CD8-positive, alpha-beta memory T cell (primary cell): ENCODE measurements around the gene SGSH. TPM values are rescaled to one million over a fixed set of nuclear protein-coding genes. Genes with fewer than 3 reads are reported as not detected.
A peak's percentile ranks its signal among the peaks of the same experiment; 100 is the strongest.

ENCODE experiments used
- CTCF ChIA-PET: fragments of 350-600 bp; sonication (Branson Sonifier 250); formaldehyde crosslinking; loops from one replicate; lab custom pipeline; 2021; ENCODE audit warnings: antibody characterized with exemption; lab: Charles Lee
- POLR2A ChIA-PET: fragments of 350-600 bp; sonication (Branson Sonifier 250); formaldehyde crosslinking; loops from one replicate; lab custom pipeline; 2021; ENCODE audit warnings: antibody characterized with exemption; lab: Charles Lee
- DNase-seq, 5 donors: peaks; one replicate each; pipeline versions ENCODE4 v3.0.0 to v3.0.0-alpha.2; 2020 to 2022; ENCODE audit warnings: mixed read lengths in 1 of 5
- H3K27ac ChIP-seq: one replicate; pipeline ENCODE4 v1.7.0; 2013; ENCODE audit warnings: low read depth, mild to moderate bottlenecking, low read length, moderate library complexity
- H3K27me3 ChIP-seq: 2 replicates; pipeline ENCODE4 v1.7.0; 2013; ENCODE audit warnings: low read length, mild to moderate bottlenecking; ENCODE audit not compliant: insufficient read depth, poor library complexity, severe bottlenecking
- H3K36me3 ChIP-seq: 2 replicates; pipeline ENCODE4 v1.7.0; 2013; ENCODE audit warnings: mild to moderate bottlenecking, low read length, moderate library complexity; ENCODE audit not compliant: insufficient read depth
- H3K4me1 ChIP-seq: 2 replicates; pipeline ENCODE4 v1.7.0; 2013; ENCODE audit warnings: mild to moderate bottlenecking, low read length, moderate library complexity; ENCODE audit not compliant: insufficient read depth
- H3K4me3 ChIP-seq: 2 replicates; pipeline ENCODE4 v1.7.0; 2013; ENCODE audit warnings: mild to moderate bottlenecking, low read length
- H3K9me3 ChIP-seq: 2 replicates; pipeline ENCODE4 v1.7.0; 2013; ENCODE audit warnings: mild to moderate bottlenecking, low read length
- H3K27ac Mint-ChIP-seq, 8 donors: one replicate each; pipeline ENCODE4 v1.8.0; 2020 to 2021; ENCODE audit warnings: mixed read lengths in 8 of 8, mild to moderate bottlenecking in 6 of 8, inconsistent platforms in 3 of 8, moderate library complexity in 3 of 8
- H3K27me3 Mint-ChIP-seq, 2 donors: one replicate each; pipeline ENCODE4 v1.8.0; 2020 to 2021; ENCODE audit warnings: mixed read lengths in 2 of 2, mild to moderate bottlenecking in 1 of 2, moderate library complexity in 1 of 2
- H3K36me3 Mint-ChIP-seq, 3 donors: one replicate each; pipeline ENCODE4 v1.8.0; 2020 to 2021; ENCODE audit warnings: mixed read lengths in 3 of 3, inconsistent platforms in 1 of 3, mild to moderate bottlenecking in 1 of 3
- H3K4me1 Mint-ChIP-seq, 3 donors: one replicate each; pipeline ENCODE4 v1.8.0; 2020 to 2021; ENCODE audit warnings: mixed read lengths in 3 of 3, inconsistent platforms in 1 of 3, mild to moderate bottlenecking in 1 of 3
- H3K4me3 Mint-ChIP-seq, 7 donors: one replicate each; pipeline ENCODE4 v1.8.0; 2020 to 2021; ENCODE audit warnings: mixed read lengths in 7 of 7, mild to moderate bottlenecking in 6 of 7, moderate library complexity in 4 of 7, inconsistent platforms in 2 of 7
- H3K9me3 Mint-ChIP-seq, 5 donors: one replicate each; pipeline ENCODE4 v1.8.0; 2020 to 2022; ENCODE audit warnings: mixed read lengths in 5 of 5, mild to moderate bottlenecking in 3 of 5, moderate library complexity in 2 of 5, inconsistent platforms in 1 of 5
- polyA plus RNA-seq: library from polyadenylated mRNA; unstranded; fragments of 300-500 nt; fragmentation: Illumina TruSeq; gene quantifications from one replicate; pipeline ENCODE4 v1.2.3, GENCODE V29; 2021
- total RNA-seq, 2 experiments: library from RNA; stranded (reverse); gene quantifications; one replicate each; pipeline ENCODE4 v1.2.3, GENCODE V29; 2021

SGSH gene
- total and polyA plus RNA-seq, 3 experiments from 2014 or later, result 23.2 to 46.7 (median 27.2) TPM

DNA sequence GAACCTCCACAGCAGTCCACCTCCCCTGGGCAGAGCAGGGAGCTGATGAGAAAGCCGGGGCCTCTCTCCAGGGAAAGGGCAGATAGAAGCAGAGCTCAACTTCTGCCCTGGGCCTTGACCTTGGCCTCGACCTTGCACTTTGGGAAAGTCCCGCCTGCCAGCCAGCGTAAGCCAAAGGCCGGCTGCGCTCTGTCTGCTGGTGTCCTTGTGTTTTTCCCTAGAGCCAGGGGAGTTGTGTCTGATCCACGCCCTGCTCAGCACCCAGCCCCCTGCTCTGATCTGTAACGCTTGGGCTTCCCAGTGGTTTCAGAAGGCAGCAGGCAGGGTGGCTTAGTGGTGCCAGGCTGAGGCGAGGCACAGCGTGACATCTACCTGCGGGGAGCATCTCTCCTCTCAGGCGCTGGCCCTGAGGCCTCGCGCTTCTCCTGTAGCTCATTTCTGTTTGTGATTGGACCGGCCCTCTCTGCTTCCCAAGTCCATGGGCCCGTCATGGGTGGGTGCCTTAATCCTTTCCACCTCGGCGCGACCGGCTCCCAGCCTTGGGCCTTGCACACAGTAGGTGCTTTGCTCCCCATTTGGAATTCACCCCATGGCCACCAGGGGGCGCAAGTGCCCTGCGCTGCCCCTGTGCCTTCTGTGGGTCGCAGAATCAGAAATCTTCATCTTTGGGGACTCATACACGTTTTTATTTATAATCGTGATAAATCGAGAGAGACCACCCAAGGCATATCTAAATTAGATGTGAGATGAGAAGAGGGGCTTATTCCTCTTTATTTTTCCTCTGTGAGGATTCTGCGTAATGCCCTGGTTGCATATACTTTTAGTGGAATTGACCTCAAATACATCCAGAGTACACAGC is 24.2 kb downstream of the SGSH start:
- H3K9me3 ChIP-seq, result no peaks in the 10 kb centered on the region
- Mint-ChIP-seq H3K27me3 (peaks cover 8 to 9% of the 10 kb centered on the region in 2 donors), H3K36me3 (no peaks in the 10 kb centered on the region), H3K4me1 (peaks cover 0 to 2% (median 0%) of the 10 kb centered on the region in 3 donors), H3K27ac (peak overlapping the region in 2 of 8 donors; percentile 17 to 38), H3K4me3 (no peak overlapping the region), H3K9me3 (no peaks in the 10 kb centered on the region)
- no peak overlapping the region for H3K4me3 ChIP-seq
- ChIA-PET CTCF (interaction anchor here (0.6 to 2.8 kb wide), 27 partner anchors 10 to 199 kb away, joined by 3 to 22 read pairs (median 4); partner anchors contain the start of genes GAA, SGSH and SLC26A11), POLR2A (interaction anchor here (0.6 to 1.1 kb wide), 4 partner anchors 23 to 219 kb away, joined by 3 to 5 read pairs (median 3); no protein-coding TSS in a partner anchor)
- H3K27ac ChIP-seq, result no peak overlapping the region
- peak; percentile 44 to 75 (median 56) for DNase-seq
- H3K4me1 ChIP-seq, result no peaks in the 10 kb centered on the region
- no peaks in the 10 kb centered on the region for H3K36me3 ChIP-seq
- no peaks in the 10 kb centered on the region for H3K27me3 ChIP-seq

DNA sequence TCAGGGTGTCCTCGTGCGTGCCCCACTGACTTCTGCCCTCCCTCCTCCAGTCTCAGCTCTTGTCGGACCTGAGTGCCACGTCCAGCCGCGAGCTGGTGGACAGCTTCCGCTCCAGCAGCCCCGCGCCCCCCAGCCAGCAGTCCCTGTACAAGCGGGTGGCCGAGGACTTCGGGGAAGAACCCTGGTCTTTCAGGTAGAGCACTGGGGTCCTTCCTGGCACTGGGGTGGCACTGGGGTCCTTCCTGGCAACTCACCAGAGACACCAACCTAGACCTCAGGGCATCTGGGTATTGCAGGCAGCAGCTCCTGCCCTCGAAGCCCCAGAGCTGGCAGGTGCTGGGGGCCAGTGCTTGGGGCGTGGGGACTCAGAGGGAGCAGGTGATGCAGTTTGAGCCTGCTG is 25.0 kb downstream of the SGSH start:
- Mint-ChIP-seq H3K4me1 (peaks cover 0 to 2% (median 0%) of the 10 kb centered on the region in 3 donors), H3K36me3 (no peaks in the 10 kb centered on the region), H3K9me3 (no peaks in the 10 kb centered on the region), H3K27me3 (peaks cover 8 to 10% of the 10 kb centered on the region in 2 donors), H3K4me3 (no peak overlapping the region), H3K27ac (no peak overlapping the region)
- no peak for DNase-seq
- Histone ChIP-seq H3K4me3 (no peak overlapping the region), H3K4me1 (no peaks in the 10 kb centered on the region), H3K36me3 (no peaks in the 10 kb centered on the region), H3K27ac (no peak overlapping the region), H3K9me3 (no peaks in the 10 kb centered on the region), H3K27me3 (no peaks in the 10 kb centered on the region)
- ChIA-PET POLR2A (interaction anchor here (0.6 to 1.1 kb wide), 3 partner anchors 24 to 200 kb away, joined by 3 to 5 read pairs (median 3); no protein-coding TSS in a partner anchor), CTCF (interaction anchor here (0.7 to 2.8 kb wide), 18 partner anchors 10 to 190 kb away, joined by 3 to 22 read pairs (median 4); partner anchors contain the start of genes GAA and SGSH)

DNA sequence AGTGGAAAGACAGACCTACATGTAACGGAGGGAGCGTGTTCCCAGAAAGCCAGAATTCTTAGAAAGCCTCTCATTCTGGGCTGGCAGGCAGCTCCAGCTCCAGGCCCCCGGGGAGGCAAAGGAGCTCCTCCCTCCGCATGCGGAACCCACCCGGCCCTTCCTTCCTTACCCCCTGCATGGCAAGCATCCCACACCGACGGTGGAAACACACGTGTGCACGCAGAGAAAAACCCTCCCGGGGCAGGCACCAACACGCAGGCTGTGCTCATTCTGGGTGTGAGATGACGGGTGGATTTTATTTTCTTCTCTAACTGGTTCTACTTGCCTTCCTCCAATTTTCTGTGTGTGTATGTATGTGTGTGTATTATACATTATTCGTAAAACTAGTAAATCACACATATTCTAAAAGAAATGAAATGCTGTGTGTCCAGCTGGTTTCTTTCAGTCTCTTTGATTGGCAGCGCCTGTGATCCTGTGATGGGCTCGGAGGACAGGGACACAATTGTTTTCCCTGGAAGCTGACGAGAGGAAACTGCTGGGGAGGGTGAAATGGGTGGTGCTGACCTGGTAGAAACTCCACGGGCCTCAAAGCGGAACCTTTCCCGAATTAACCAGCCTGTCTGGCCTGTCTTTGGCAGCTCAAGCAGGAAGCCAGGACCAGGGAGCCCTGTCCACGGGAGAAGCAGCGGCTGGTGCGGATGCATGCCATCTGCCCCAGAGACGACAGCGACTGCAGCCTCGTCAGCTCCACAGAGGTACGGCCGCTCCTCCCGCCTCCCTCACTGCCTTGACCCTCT is 28.1 kb downstream of the SGSH start:
- CTCF ChIA-PET, result interaction anchor here (1.8 kb wide), 1 partner anchor 146 kb away, joined by 4 read pairs; no protein-coding TSS in a partner anchor
- H3K27ac Mint-ChIP-seq, result no peak overlapping the region
- peaks cover 0 to 2% (median 0%) of the 10 kb centered on the region in 3 donors for H3K4me1 Mint-ChIP-seq

DNA sequence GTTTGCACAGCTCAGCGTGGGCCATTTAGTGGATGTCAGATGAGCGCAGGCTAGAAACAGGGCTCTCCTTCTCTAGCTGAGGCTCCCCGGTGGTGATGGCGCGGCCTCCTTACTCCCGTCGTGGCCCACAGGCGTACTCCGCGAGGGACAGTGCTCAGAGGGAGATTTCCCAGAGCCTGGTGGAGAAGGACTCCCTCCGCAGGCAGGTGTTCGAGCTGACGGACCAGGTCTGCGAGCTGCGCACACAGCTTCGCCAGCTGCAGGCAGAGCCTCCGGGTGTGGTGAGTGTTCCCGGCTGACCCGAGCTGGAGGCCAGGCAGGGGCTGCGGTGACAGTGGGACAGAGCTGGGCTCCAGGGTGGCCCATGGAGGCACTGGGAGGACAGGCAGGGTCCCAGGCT is 28.9 kb downstream of the SGSH start:
- peaks cover 0 to 2% (median 0%) of the 10 kb centered on the region in 3 donors for H3K4me1 Mint-ChIP-seq
- H3K9me3 ChIP-seq, result no peaks in the 10 kb centered on the region
- no peaks in the 10 kb centered on the region for H3K9me3 Mint-ChIP-seq
- CTCF ChIA-PET, result interaction anchor here (1.8 kb wide), 1 partner anchor 147 kb away, joined by 4 read pairs; no protein-coding TSS in a partner anchor
- DNase-seq, result no peak
- no peak overlapping the region for H3K27ac Mint-ChIP-seq
- no peaks in the 10 kb centered on the region for H3K36me3 ChIP-seq
- no peak overlapping the region for H3K4me3 ChIP-seq
- POLR2A ChIA-PET, result no interaction called here
- no peaks in the 10 kb centered on the region for H3K27me3 ChIP-seq
- no peak overlapping the region for H3K27ac ChIP-seq
- H3K4me3 Mint-ChIP-seq, result no peak overlapping the region
- H3K27me3 Mint-ChIP-seq, result peaks cover 10 to 24% of the 10 kb centered on the region in 2 donors
- H3K36me3 Mint-ChIP-seq, result no peaks in the 10 kb centered on the region
- no peaks in the 10 kb centered on the region for H3K4me1 ChIP-seq

More for the DNA sequence above, 28.1 kb downstream of the SGSH start:
- Mint-ChIP-seq H3K36me3 (no peaks in the 10 kb centered on the region), H3K9me3 (no peaks in the 10 kb centered on the region), H3K27me3 (peaks cover 10 to 20% of the 10 kb centered on the region in 2 donors), H3K4me3 (no peak overlapping the region)
- H3K9me3 ChIP-seq, result no peaks in the 10 kb centered on the region
- no peaks in the 10 kb centered on the region for H3K36me3 ChIP-seq
- no peak for DNase-seq
- no peaks in the 10 kb centered on the region for H3K4me1 ChIP-seq
- H3K27me3 ChIP-seq, result no peaks in the 10 kb centered on the region
- H3K27ac ChIP-seq, result no peak overlapping the region
- no peak overlapping the region for H3K4me3 ChIP-seq
- POLR2A ChIA-PET, result no interaction called here

DNA sequence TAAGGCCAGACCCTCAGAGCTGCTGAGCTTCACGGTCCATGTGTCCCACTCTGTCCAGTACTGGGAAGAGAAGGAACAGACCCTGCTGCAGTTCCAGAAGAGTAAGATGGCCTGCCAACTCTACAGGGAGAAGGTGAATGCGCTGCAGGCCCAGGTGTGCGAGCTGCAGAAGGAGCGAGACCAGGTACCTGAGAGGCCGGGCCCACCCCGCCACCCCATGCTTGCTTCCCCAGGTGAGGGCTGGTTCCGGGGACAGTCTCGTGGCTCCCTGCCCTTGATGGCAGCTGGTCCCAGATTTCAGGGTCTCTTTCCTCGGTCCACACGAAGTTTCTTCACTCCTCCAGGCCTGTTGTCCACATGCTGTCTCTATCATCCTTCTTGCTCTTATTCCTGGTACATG is 29.4 kb downstream of the SGSH start:
- Histone ChIP-seq H3K9me3 (no peaks in the 10 kb centered on the region), H3K36me3 (no peaks in the 10 kb centered on the region), H3K27ac (no peak overlapping the region), H3K27me3 (no peaks in the 10 kb centered on the region), H3K4me1 (no peaks in the 10 kb centered on the region), H3K4me3 (no peak overlapping the region)
- CTCF ChIA-PET, result no interaction called here
- no peaks in the 10 kb centered on the region for H3K4me1 Mint-ChIP-seq
- H3K4me3 Mint-ChIP-seq, result no peak overlapping the region
- H3K27ac Mint-ChIP-seq, result no peak overlapping the region
- peaks cover 10 to 29% of the 10 kb centered on the region in 2 donors for H3K27me3 Mint-ChIP-seq
- H3K36me3 Mint-ChIP-seq, result no peaks in the 10 kb centered on the region
- POLR2A ChIA-PET, result no interaction called here
- no peaks in the 10 kb centered on the region for H3K9me3 Mint-ChIP-seq
- DNase-seq, result no peak

DNA sequence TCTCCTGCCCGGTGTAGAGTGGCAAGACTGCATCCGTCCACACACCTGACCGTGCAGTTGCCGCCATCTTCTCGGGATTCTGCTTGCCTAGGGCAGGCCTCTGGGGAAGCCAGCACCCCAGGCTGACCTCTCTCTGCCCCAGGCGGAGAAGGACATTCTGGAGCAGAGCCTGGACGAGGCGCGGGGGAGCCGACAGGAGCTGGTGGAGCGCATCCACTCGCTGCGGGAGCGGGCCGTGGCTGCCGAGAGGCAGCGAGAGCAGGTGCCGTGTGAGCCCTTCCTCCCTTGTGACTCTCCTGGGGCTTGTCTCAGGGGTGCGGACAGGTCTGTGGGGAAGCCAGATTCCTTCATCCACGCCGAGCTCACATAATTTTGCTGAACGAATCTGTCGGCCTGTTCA is 30.5 kb downstream of the SGSH start:
- ChIA-PET CTCF (no interaction called here), POLR2A (no interaction called here)
- H3K9me3 Mint-ChIP-seq, result no peaks in the 10 kb centered on the region
- H3K4me1 ChIP-seq, result no peaks in the 10 kb centered on the region
- H3K4me1 Mint-ChIP-seq, result no peaks in the 10 kb centered on the region
- H3K36me3 ChIP-seq, result no peaks in the 10 kb centered on the region
- H3K4me3 Mint-ChIP-seq, result no peak overlapping the region
- H3K27ac Mint-ChIP-seq, result no peak overlapping the region
- H3K27me3 Mint-ChIP-seq, result peaks cover 10 to 33% of the 10 kb centered on the region in 2 donors
- no peak overlapping the region for H3K4me3 ChIP-seq
- no peaks in the 10 kb centered on the region for H3K9me3 ChIP-seq
- DNase-seq, result no peak
- no peaks in the 10 kb centered on the region for H3K27me3 ChIP-seq
- H3K27ac ChIP-seq, result no peak overlapping the region
- no peaks in the 10 kb centered on the region for H3K36me3 Mint-ChIP-seq

DNA sequence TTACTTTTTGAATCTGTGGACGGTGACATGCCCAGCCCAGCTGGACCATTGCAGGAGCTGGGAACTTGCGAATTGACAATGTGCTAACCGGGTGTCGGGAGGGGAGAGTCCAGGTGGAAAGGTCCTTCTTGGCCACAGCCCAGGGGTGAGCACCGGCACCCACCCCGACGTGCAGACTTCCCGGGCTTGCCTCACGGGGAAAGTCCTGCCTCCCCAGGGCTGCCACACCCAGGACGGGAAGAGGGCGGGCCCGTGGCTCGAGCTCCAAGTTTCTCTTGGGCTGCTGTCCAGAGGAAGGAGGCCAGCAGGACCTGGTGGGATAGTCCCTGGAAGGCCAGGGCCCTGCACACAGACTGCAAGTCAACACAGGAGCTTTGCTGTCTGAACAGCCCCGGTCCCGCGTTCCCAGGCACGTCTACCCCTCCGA is 32.6 kb downstream of the SGSH start:
- Mint-ChIP-seq H3K4me3 (no peak overlapping the region), H3K27ac (no peak overlapping the region), H3K9me3 (no peaks in the 10 kb centered on the region), H3K36me3 (no peaks in the 10 kb centered on the region), H3K27me3 (peaks cover 8 to 30% of the 10 kb centered on the region in 2 donors), H3K4me1 (no peaks in the 10 kb centered on the region)
- Histone ChIP-seq H3K27ac (no peak overlapping the region), H3K4me3 (no peak overlapping the region), H3K9me3 (no peaks in the 10 kb centered on the region), H3K27me3 (no peaks in the 10 kb centered on the region), H3K4me1 (no peaks in the 10 kb centered on the region), H3K36me3 (no peaks in the 10 kb centered on the region)
- no peak for DNase-seq
- ChIA-PET CTCF (no interaction called here), POLR2A (no interaction called here)
